ENCODE results near the gene DGLUCY.
"Not testable (repeated sequence)": the region's sequence is repeated elsewhere in the genome, so short reads cannot be mapped to it uniquely, and the experiment has no call there.

DGLUCY gene

GRCh38 chr14:91111443-91111842 is 2.4 kb upstream of the DGLUCY start:
- no peak for FAIRE-seq

GRCh38 chr14:91112194-91112593 is 1.7 kb upstream of the DGLUCY start:
- FAIRE-seq: no peak

GRCh38 chr14:91114079-91115065 is 499 bp downstream of the DGLUCY start:
- FAIRE-seq: no peak

- no peak for FAIRE-seq
These were observed 2.3 kb downstream of the DGLUCY start for GRCh38 chr14:91115986-91116770.

- no peak for FAIRE-seq
These were observed 3.2 kb downstream of the DGLUCY start for GRCh38 chr14:91116913-91117588.

- FAIRE-seq: no peak
These were observed 4.1 kb downstream of the DGLUCY start for GRCh38 chr14:91117960-91118359.

- no peak for FAIRE-seq
These were observed 4.7 kb downstream of the DGLUCY start for GRCh38 chr14:91118511-91119068.

- FAIRE-seq: no peak
These were observed 5.9 kb downstream of the DGLUCY start for GRCh38 chr14:91119556-91120311.

- no peak for FAIRE-seq
These were observed 9.3 kb downstream of the DGLUCY start for GRCh38 chr14:91123201-91123600.

- not testable (repeated sequence) for FAIRE-seq
These were observed 10.8 kb downstream of the DGLUCY start for GRCh38 chr14:91124406-91125270.

GRCh38 chr14:91125271-91125660 is 11.4 kb downstream of the DGLUCY start:
- no peak for FAIRE-seq

- no peak for FAIRE-seq
These were observed 11.9 kb downstream of the DGLUCY start for GRCh38 chr14:91125801-91126200.

- FAIRE-seq: no peak
These were observed 12.9 kb downstream of the DGLUCY start for GRCh38 chr14:91126761-91127160.

GRCh38 chr14:91127401-91127801 is 13.5 kb downstream of the DGLUCY start:
- FAIRE-seq: no peak

- FAIRE-seq: no peak
These were observed 14.1 kb downstream of the DGLUCY start for GRCh38 chr14:91127924-91128323.

GRCh38 chr14:91128699-91129098 is 14.8 kb downstream of the DGLUCY start:
- no peak for FAIRE-seq

- FAIRE-seq: no peak
These were observed 15.4 kb downstream of the DGLUCY start for GRCh38 chr14:91129261-91129660.

- FAIRE-seq: no peak
These were observed 21.2 kb downstream of the DGLUCY start for GRCh38 chr14:91135039-91135438.

GRCh38 chr14:91138511-91139359 is 24.9 kb downstream of the DGLUCY start:
- no peak for FAIRE-seq

GRCh38 chr14:91139776-91140175 is 25.9 kb downstream of the DGLUCY start:
- FAIRE-seq: no peak
